Astrocyte (in vitro differentiated cells and primary cell): ENCODE results near the gene VAC14. TPM values are rescaled to one million over a fixed set of nuclear protein-coding genes. Genes with fewer than 3 reads are reported as not detected.

Experiments used
- DNase-seq: peaks from one replicate; pipeline ENCODE4 v3.0.0-alpha.2; 2010; ENCODE audit warnings: low read depth
- FAIRE-seq: peaks from 2 replicates; lab custom pipeline; 2011; peaks lifted over from hg19 to GRCh38; lab: Jason Lieb, UNC
- H2AFZ ChIP-seq: 2 replicates; pipeline ENCODE4 v1.6.0; 2012; ENCODE audit warnings: low read depth, low read length, inconsistent platforms
- H3K27ac ChIP-seq: 2 replicates; pipeline ENCODE4 v1.5.1; 2011; ENCODE audit warnings: low read depth, low read length, inconsistent platforms
- H3K27me3 ChIP-seq: 2 replicates; pipeline ENCODE4 v1.6.0; 2011; ENCODE audit warnings: low read length, inconsistent platforms; ENCODE audit not compliant: insufficient read depth
- H3K36me3 ChIP-seq: 2 replicates; pipeline ENCODE4 v1.5.1; 2011; ENCODE audit warnings: low read length, inconsistent platforms; ENCODE audit not compliant: insufficient read depth
- H3K4me1 ChIP-seq: 2 replicates; pipeline ENCODE4 v1.5.1; 2011; ENCODE audit warnings: low read length, inconsistent platforms; ENCODE audit not compliant: insufficient read depth
- H3K4me2 ChIP-seq: 2 replicates; pipeline ENCODE4 v1.6.0; 2012; ENCODE audit warnings: low read length, inconsistent platforms
- H3K4me3 ChIP-seq: 2 replicates; pipeline ENCODE4 v1.5.1; 2011; ENCODE audit warnings: low read depth, mild to moderate bottlenecking, low read length, inconsistent platforms; ENCODE audit not compliant: insufficient read depth
- H3K79me2 ChIP-seq: 2 replicates; pipeline ENCODE4 v1.6.0; 2012; ENCODE audit warnings: mild to moderate bottlenecking, low read length, inconsistent platforms; ENCODE audit not compliant: insufficient read depth
- H3K9ac ChIP-seq: 2 replicates; pipeline ENCODE4 v1.6.0; 2012; ENCODE audit warnings: mild to moderate bottlenecking, low read length, inconsistent platforms
- H3K9me3 ChIP-seq: 2 replicates; pipeline ENCODE4 v1.5.1; 2012; ENCODE audit warnings: low read depth, mild to moderate bottlenecking, low read length, inconsistent platforms; ENCODE audit not compliant: insufficient read depth
- H4K20me1 ChIP-seq: 2 replicates; pipeline ENCODE4 v1.6.0; 2012; ENCODE audit warnings: low read length, inconsistent platforms; ENCODE audit not compliant: insufficient read depth
- H3K27ac Mint-ChIP-seq: one replicate; pipeline ENCODE4 v1.8.0; 2021; ENCODE audit warnings: mild to moderate bottlenecking, mixed read lengths; ENCODE audit not compliant: unreplicated experiment
- H3K27me3 Mint-ChIP-seq: one replicate; pipeline ENCODE4 v1.8.0; 2021; ENCODE audit warnings: low read depth, mixed read lengths; ENCODE audit not compliant: unreplicated experiment
- H3K36me3 Mint-ChIP-seq: one replicate; pipeline ENCODE4 v1.8.0; 2021; ENCODE audit warnings: low read depth, mixed read lengths; ENCODE audit not compliant: unreplicated experiment
- H3K4me1 Mint-ChIP-seq: one replicate; pipeline ENCODE4 v1.8.0; 2021; ENCODE audit warnings: low read depth, mixed read lengths; ENCODE audit not compliant: unreplicated experiment
- H3K4me3 Mint-ChIP-seq: one replicate; pipeline ENCODE4 v1.8.0; 2021; ENCODE audit warnings: mild to moderate bottlenecking, moderate library complexity, mixed read lengths; ENCODE audit not compliant: unreplicated experiment
- H3K9me3 Mint-ChIP-seq: one replicate; pipeline ENCODE4 v1.8.0; 2021; ENCODE audit warnings: mild to moderate bottlenecking, mixed read lengths; ENCODE audit not compliant: unreplicated experiment
- EZH2 ChIP-seq: IDR thresholded peaks from 2 replicates; pipeline ENCODE4 v1.6.1; 2012; ENCODE audit warnings: mild to moderate bottlenecking, low read length, inconsistent platforms; ENCODE audit not compliant: insufficient read depth
- total RNA-seq: library from RNA; stranded (reverse); gene quantifications from 2 replicates; pipeline ENCODE4 v1.2.1, GENCODE V29; 2021
- TF ChIP-seq, protein P1 (sequence below): IDR thresholded peaks from 2 replicates; pipeline ENCODE4 v1.5.1; 2011; ENCODE audit warnings: low read depth, mild to moderate bottlenecking, inconsistent platforms, low read length, moderate library complexity; ENCODE audit not compliant: insufficient read depth

Gene VAC14
- total RNA-seq, 1 donor from 2014 or later: 27.8 TPM

DNA sequence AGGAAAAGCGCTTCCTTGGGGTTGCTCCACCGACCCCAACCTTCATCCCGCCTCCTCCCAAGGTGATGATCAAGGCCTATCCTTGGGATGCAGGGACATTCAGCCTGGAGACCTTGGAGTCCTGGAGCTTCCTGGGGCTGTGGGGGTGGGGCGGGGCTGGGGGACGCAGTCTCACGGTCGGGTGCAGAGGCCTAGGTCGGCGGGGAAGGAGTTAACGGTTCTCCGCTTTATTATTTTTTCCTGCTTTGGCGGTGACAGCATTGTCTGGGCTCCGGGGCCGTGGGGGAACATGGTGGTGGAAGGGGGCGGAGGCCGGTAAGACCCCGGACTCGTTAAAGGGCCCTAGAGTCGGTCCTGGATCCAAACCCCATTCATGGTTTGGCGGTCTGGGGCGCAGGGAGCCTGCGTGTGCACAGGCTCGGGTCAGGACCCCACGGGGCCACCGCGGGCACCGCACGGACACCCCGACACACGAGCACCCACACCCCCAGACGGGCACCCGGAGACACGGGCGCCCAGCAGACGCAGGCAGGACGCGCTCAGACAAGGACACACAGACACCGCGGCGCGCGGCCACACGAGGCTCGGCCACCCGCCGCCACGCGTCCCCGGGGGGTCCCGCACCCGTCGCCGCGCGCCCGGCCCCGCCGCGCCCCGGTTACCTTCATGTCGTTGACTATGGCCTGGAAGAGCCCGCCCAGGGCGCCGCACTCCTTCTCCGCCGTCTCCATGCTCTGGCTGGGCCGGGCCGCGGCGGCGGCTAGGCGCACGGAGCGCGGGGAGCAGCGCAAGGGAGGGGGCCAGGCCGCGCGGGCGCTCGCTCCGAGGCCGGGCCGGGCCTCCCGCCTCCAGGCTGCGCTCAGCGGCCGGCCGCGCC is 115.7 kb downstream of the VAC14 start:
- Histone ChIP-seq H3K79me2 (peaks cover 50% of the 10 kb centered on the region), H3K4me1 (peaks cover 35% of the 10 kb centered on the region), H3K27ac (peak overlapping the region; percentile 56), H3K36me3 (no peaks in the 10 kb centered on the region), H3K9me3 (no peaks in the 10 kb centered on the region), H2AFZ (peak overlapping the region; percentile 26), H3K27me3 (no peaks in the 10 kb centered on the region), H3K4me2 (peak overlapping the region; percentile 87), H3K9ac (peak overlapping the region; percentile 83), H3K4me3 (peak overlapping the region; percentile 66), H4K20me1 (peaks cover 44% of the 10 kb centered on the region)
- H3K4me3 Mint-ChIP-seq: peak overlapping the region; percentile 81
- TF ChIP-seq, protein P1, sequence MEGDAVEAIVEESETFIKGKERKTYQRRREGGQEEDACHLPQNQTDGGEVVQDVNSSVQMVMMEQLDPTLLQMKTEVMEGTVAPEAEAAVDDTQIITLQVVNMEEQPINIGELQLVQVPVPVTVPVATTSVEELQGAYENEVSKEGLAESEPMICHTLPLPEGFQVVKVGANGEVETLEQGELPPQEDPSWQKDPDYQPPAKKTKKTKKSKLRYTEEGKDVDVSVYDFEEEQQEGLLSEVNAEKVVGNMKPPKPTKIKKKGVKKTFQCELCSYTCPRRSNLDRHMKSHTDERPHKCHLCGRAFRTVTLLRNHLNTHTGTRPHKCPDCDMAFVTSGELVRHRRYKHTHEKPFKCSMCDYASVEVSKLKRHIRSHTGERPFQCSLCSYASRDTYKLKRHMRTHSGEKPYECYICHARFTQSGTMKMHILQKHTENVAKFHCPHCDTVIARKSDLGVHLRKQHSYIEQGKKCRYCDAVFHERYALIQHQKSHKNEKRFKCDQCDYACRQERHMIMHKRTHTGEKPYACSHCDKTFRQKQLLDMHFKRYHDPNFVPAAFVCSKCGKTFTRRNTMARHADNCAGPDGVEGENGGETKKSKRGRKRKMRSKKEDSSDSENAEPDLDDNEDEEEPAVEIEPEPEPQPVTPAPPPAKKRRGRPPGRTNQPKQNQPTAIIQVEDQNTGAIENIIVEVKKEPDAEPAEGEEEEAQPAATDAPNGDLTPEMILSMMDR: no peak
- no peak for TF ChIP-seq EZH2
- H3K4me1 Mint-ChIP-seq: peaks cover 13% of the 10 kb centered on the region
- no peaks in the 10 kb centered on the region for H3K9me3 Mint-ChIP-seq
- peaks cover 2% of the 10 kb centered on the region for H3K36me3 Mint-ChIP-seq
- H3K27ac Mint-ChIP-seq: no peak overlapping the region
- DNase-seq (no peak), FAIRE-seq (no peak)
- H3K27me3 Mint-ChIP-seq: no peaks in the 10 kb centered on the region

DNA sequence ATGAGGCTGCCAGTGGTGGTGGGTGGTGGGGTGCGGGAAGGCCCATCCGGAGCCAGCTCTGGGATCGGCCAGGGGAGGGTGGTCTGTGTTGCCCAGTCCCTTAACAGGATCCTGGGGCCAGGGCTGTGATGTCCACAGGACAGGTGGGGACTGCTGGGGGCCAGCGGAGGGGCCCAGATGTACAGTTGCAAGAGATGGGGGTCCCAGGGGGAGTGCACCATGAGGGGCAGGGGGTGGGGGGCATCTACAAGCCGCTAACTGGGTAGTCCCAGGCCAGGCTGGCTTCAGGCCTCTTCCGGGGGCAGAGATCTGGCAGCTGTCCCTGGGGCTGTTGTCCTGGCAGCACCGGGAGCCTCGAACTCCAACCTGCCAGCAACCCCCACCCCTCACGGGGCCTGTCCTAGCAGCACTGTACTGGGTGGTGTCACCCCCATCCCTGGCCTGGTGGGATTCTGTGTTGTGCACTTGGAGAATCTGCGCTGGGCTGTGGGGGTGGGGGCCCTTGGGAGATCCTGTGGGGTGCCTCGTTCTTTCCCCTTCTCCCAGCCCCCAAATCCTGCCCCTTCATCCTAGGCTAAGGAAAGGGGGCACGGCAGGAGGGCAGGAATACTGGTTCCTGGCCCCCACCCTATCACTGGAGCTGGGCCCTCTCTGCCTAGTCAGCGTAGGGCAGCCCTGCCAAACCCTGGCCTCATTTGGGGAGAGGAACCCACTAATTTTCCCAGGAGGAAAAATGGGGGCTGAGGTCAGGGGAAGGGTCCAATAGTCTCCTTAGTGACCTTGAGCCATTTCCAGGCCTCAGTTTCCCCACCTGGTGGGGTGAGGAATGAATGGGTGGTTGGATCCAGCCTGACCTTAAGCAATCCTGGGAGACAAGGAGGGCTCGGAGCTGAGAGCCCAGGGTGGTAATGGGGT is 116.6 kb downstream of the VAC14 start:
- DNase-seq: no peak
- no peaks in the 10 kb centered on the region for H3K27me3 Mint-ChIP-seq
- peaks cover 2% of the 10 kb centered on the region for H3K36me3 Mint-ChIP-seq
- H3K4me1 Mint-ChIP-seq: peaks cover 13% of the 10 kb centered on the region
- Histone ChIP-seq H3K4me1 (peaks cover 35% of the 10 kb centered on the region), H3K4me3 (peak overlapping the region; percentile 66), H3K9ac (peak overlapping the region; percentile 83), H3K9me3 (no peaks in the 10 kb centered on the region), H4K20me1 (peaks cover 47% of the 10 kb centered on the region), H3K79me2 (peaks cover 54% of the 10 kb centered on the region), H3K27me3 (no peaks in the 10 kb centered on the region), H3K4me2 (peak overlapping the region; percentile 87), H3K36me3 (no peaks in the 10 kb centered on the region), H2AFZ (no peak overlapping the region), H3K27ac (no peak overlapping the region)
- H3K4me3 Mint-ChIP-seq: peak overlapping the region; percentile 81
- no peak for TF ChIP-seq EZH2
- TF ChIP-seq, protein P1: no peak
- H3K27ac Mint-ChIP-seq: no peak overlapping the region
- H3K9me3 Mint-ChIP-seq: no peaks in the 10 kb centered on the region
- no peak for FAIRE-seq
